SH-SY5Y (cell line): ENCODE measurements around the gene DDX42.

Experiments used
- GATA2 ChIP-seq: IDR thresholded peaks from 2 replicates; pipeline ENCODE4 v1.6.1; 2011; ENCODE audit warnings: mild to moderate bottlenecking, low read depth, low read length
- GATA3 ChIP-seq: IDR thresholded peaks from 2 replicates; pipeline ENCODE4 v1.6.1; 2011; ENCODE audit warnings: low read depth, mild to moderate bottlenecking, low read length, moderate library complexity

DNA sequence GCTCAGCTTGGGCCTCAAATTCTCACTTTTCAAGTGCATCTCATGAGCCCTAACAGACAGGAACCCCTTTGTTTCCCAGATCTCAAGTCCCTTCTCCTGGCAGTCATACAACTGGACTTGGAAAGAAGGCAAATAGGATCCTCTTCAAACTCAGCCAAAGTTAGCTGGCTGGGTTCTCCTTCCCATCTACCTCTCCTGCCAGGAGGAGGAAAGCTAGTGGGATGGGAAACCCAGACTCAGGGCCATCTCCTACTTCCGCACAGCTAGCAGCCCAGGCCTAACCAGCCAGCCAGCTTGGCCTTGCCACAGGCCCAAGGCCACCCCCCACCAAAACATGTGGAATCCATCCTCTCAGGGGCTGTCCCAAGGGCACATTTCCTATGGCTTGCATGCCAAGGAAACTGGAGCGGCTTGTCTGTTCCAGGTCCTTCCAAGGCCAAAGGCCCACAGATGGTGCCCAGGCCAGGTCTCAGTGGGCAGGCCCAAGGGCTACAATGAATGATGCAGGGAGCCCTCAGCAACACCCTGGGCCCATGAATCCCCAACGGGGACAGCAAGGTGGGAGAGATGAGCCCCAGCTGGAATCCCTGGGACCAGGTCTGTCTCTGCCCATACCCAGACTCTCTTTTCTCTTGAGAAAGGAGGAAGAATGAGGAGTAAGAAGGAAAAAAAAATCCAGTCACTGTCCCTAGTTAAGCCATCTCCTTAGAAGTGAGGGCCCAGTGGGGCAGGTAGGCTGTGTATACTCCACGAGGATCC lies 66.8 kb downstream of the DDX42 start:
- TF ChIP-seq GATA3 (no peak), GATA2 (no peak)
